PC-9 (cell line): ENCODE results near the gene RAB40C. TPM values are rescaled to one million over a fixed set of nuclear protein-coding genes. Genes with fewer than 3 reads are reported as not detected.

Experiments
- BruUV-seq: library from RNA; stranded (reverse); fragments of 400-500 nt; replicated peaks from 2 replicates; lab custom pipeline; 2021; lab: Mats Ljungman, UMichigan
- CTCF ChIA-PET: fragments of 300-600 bp; sonication (Branson Sonifier 250); formaldehyde crosslinking; loops from one replicate; lab custom pipeline; 2022; ENCODE audit warnings: antibody characterized with exemption; lab: Charles Lee
- POLR2A ChIA-PET: fragments of 300-600 bp; sonication (Branson Sonifier 250); formaldehyde crosslinking; loops from one replicate; lab custom pipeline; 2022; ENCODE audit warnings: antibody characterized with exemption; ENCODE audit not compliant: unreplicated experiment; lab: Charles Lee
- DNase-seq, 2 experiments: peaks; one replicate each; pipeline versions ENCODE4 v3.0.0 to v3.0.0-alpha.2; 2015 to 2022; ENCODE audit warnings: mixed read lengths in 1 of 2
- H2AFZ ChIP-seq: fragments of 200-600 bp; sonication (generic); 2 replicates; pipeline ENCODE4 v1.8.1; 2017; ENCODE audit warnings: antibody characterized with exemption
- H3F3A ChIP-seq: fragments of 200-600 bp; sonication (generic); 2 replicates; pipeline ENCODE4 v1.8.1; 2017; ENCODE audit warnings: antibody characterized with exemption, mild to moderate bottlenecking, low read depth; ENCODE audit not compliant: insufficient read depth
- H3K27ac ChIP-seq: fragments of 200-600 bp; sonication (generic); 2 replicates; pipeline ENCODE4 v1.6.1; 2016; ENCODE audit warnings: mixed run types
- H3K27me3 ChIP-seq: fragments of 200-600 bp; sonication (generic); 2 replicates; pipeline ENCODE4 v1.6.1; 2016; ENCODE audit warnings: low read depth, mixed run types; ENCODE audit not compliant: insufficient read depth
- H3K36me3 ChIP-seq: fragments of 200-600 bp; sonication (generic); 2 replicates; pipeline ENCODE4 v1.6.1; 2016; ENCODE audit warnings: low read depth, mixed run types
- H3K4me1 ChIP-seq: fragments of 200-600 bp; sonication (generic); replicated peaks from 2 replicates; pipeline ENCODE4 v1.6.1; 2016; ENCODE audit warnings: mixed run types; ENCODE audit not compliant: insufficient read depth
- H3K4me2 ChIP-seq: fragments of 200-600 bp; sonication (generic); 2 replicates; pipeline ENCODE4 v1.6.1; 2017; ENCODE audit warnings: mixed run types
- H3K4me3 ChIP-seq: fragments of 200-600 bp; sonication (generic); 2 replicates; pipeline ENCODE4 v1.6.1; 2016; ENCODE audit warnings: mixed run types
- H3K79me2 ChIP-seq: fragments of 200-600 bp; sonication (generic); 2 replicates; pipeline ENCODE4 v1.6.1; 2017; ENCODE audit warnings: low read depth, mixed run types
- H3K9me2 ChIP-seq: fragments of 200-600 bp; sonication (generic); 2 replicates; pipeline ENCODE4 v1.8.1; 2017; ENCODE audit warnings: mild to moderate bottlenecking; ENCODE audit not compliant: insufficient read depth
- H3K9me3 ChIP-seq: fragments of 200-600 bp; sonication (generic); 2 replicates; pipeline ENCODE4 v1.8.1; 2016; ENCODE audit warnings: low read depth; ENCODE audit not compliant: insufficient read depth
- H4K20me1 ChIP-seq: fragments of 200-600 bp; sonication (generic); 2 replicates; pipeline ENCODE4 v1.8.1; 2017; ENCODE audit not compliant: insufficient read depth
- CTCF ChIP-seq: fragments of 200-600 bp; sonication (generic); conservative IDR thresholded peaks from 2 replicates; pipeline ENCODE4 v1.6.1; 2017; ENCODE audit warnings: mixed run types, antibody characterized with exemption, mild to moderate bottlenecking, moderate library complexity
- EZH2 ChIP-seq: fragments of 200-600 bp; sonication (generic); IDR thresholded peaks from 2 replicates; pipeline ENCODE4 v1.8.0; 2017; ENCODE audit warnings: antibody characterized with exemption, low read depth
- intact Hi-C: fragments of 100-400 bp; cut with micrococcal nuclease; formaldehyde crosslinking; loops from one replicate; pipeline ENCODE4 v1.10.0; 2022; ENCODE audit not compliant: unreplicated experiment
- total RNA-seq: library from RNA; stranded (reverse); gene quantifications from 2 replicates; pipeline ENCODE4 v1.2.3, GENCODE V29; 2021

The RAB40C gene
- total RNA-seq, 1 experiment from 2014 or later = 47.1 TPM

- Histone ChIP-seq H3K27ac (no peak overlapping the region), H3K79me2 (peaks cover 21% of the 10 kb centered on the region), H3K9me3 (no peaks in the 10 kb centered on the region), H3K36me3 (no peaks in the 10 kb centered on the region), H3F3A (peaks cover 16% of the 10 kb centered on the region; the same call in 1 of the 2 replicates), H4K20me1 (no peaks in the 10 kb centered on the region; the same call in 1 of the 2 replicates), H3K27me3 (no peaks in the 10 kb centered on the region), H3K4me2 (peak overlapping the region; percentile 9), H3K4me3 (no peak overlapping the region), H2AFZ (no peak overlapping the region), H3K9me2 (no peaks in the 10 kb centered on the region), H3K4me1 (peaks cover 9% of the 10 kb centered on the region; the same call in 1 of the 2 replicates)
- TF ChIP-seq EZH2 (no peak), CTCF (no peak)
- POLR2A ChIA-PET = interaction anchor here (0.6 kb wide), 1 partner anchor 14 kb away, joined by 7 read pairs; no protein-coding TSS in a partner anchor
- intact Hi-C loops = loop anchor here (5.0 kb wide), 1 partner anchor 40 kb away; no protein-coding TSS in a partner anchor
- no peak for DNase-seq
- BruUV-seq = no TSS peak
- CTCF ChIA-PET = interaction anchor here (0.6 kb wide), 1 partner anchor 140 kb away, joined by 3 read pairs; no protein-coding TSS in a partner anchor
Measured at GRCh38 chr16:667113-667779, 77.4 kb downstream of the RAB40C start.

- DNase-seq = peak; percentile 77 to 97
- H3K36me3 ChIP-seq = no peaks in the 10 kb centered on the region
- H4K20me1 ChIP-seq = no peaks in the 10 kb centered on the region; the same call in 1 of the 2 replicates
- H3K9me2 ChIP-seq = no peaks in the 10 kb centered on the region
- intact Hi-C loops = loop anchor here (5.0 kb wide), 1 partner anchor 41 kb away; no protein-coding TSS in a partner anchor
- no TSS peak for BruUV-seq
- peak within 1 kb of the TSS; percentile 85 for H2AFZ ChIP-seq
- H3K4me2 ChIP-seq = peak within 1 kb of the TSS; percentile 96
- H3K79me2 ChIP-seq = peaks cover 21% of the 10 kb centered on the region
- H3K4me1 ChIP-seq = peaks cover 9% of the 10 kb centered on the region; the same call in 1 of the 2 replicates
- no peaks in the 10 kb centered on the region for H3K27me3 ChIP-seq
- TF ChIP-seq CTCF (peak; percentile 72), EZH2 (no peak)
- peak within 1 kb of the TSS; percentile 88 for H3K4me3 ChIP-seq
- no peaks in the 10 kb centered on the region for H3K9me3 ChIP-seq
- H3F3A ChIP-seq = peaks cover 16% of the 10 kb centered on the region; the same call in 1 of the 2 replicates
- ChIA-PET CTCF (interaction anchor here (0.5 to 0.6 kb wide), 2 partner anchors 139 to 271 kb away, joined by 3 to 6 read pairs; partner anchors contain the start of gene NME4), POLR2A (interaction anchor here (0.6 kb wide), 1 partner anchor 14 kb away, joined by 7 read pairs; no protein-coding TSS in a partner anchor)
- H3K27ac ChIP-seq = 0 out of 2 replicates have a peak within 1 kb of the TSS, but pooled peaks have one; percentile 16
Measured at GRCh38 chr16:667780-668518, 78.1 kb downstream of the RAB40C start, which contains the start of gene RHOT2. TSS of gene RHOT2 (plus strand) at chr16:668132. CDS start at chr16:668200, 68 bp downstream.
